Spleen (tissue), 7 donors: Measurements from ENCODE around the gene HECTD1.

Source experiments
- POLR2A ChIP-seq, 3 donors: fragments of 450-650 bp; IDR thresholded peaks; one replicate each; pipeline ENCODE4 v1.5.1; 2017; ENCODE audit warnings: antibody characterized with exemption in 3 of 3, mild to moderate bottlenecking in 1 of 3
- POLR2AphosphoS5 ChIP-seq, 3 donors: sonication (generic); formaldehyde crosslinking; IDR thresholded peaks; one replicate each; pipeline ENCODE4 v1.5.1; 2017; ENCODE audit warnings: antibody characterized with exemption in 3 of 3
- TF ChIP-seq, protein P1 (sequence below), 11 experiments: fragments of 200-600 bp in 7 of 11; fragments of 450-650 bp in 4 of 11; sonication (generic) in 4 of 11; IDR thresholded peaks in 8 of 11; conservative IDR thresholded peaks in 3 of 11; 1 replicate in 7 of 11; 2 replicates in 4 of 11; pipeline versions ENCODE4 v1.4.0 to v1.8.0; 2016 to 2021; ENCODE audit warnings: antibody characterized with exemption in 11 of 11, inconsistent platforms in 4 of 11, mild to moderate bottlenecking in 1 of 11
- donor health status: DM: no; HTN: no; CAD: no; lungs with moderate emphysema.
- donor health status: DM: no; HTN: no; CAD: no.
- donor health status: DM: no; HTN: no; CAD: no.

DNA sequence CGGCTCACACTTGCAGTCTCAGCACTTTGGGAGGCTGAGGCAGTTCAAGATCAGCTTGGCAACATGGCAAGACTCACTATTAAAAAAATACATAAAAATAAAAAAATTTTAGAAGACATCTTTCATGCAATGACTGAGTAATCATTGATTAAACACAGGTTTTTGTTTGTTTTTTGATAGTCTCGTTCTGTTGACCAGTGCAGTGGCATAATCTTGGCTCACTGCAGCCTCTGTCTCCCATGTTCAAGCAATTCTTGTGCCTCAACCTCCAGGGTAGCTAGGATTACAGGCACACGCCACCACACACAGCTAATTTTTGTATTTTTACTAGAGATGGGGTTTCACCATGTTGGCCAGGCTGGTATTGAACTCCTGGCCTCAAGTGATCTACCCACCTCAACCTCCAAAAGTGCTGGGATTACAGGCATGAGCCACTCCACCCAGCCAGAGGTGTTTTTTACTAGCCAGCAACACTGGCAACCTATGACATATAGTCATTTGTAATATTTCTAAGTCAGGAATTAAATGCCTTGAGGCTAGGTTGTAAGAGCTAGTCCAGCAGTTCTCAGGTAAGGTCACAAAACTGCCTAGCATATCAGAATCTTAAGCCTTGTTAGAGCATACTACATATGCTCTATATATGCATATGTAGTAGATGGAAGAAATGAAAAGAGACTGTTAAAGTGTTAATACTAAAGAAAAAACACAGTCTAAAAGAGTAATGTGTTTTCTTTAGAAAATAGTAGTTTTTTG lies 27.1 kb downstream of the HECTD1 start:
- no peak for TF ChIP-seq POLR2A (IDR thresholded peaks at IDR 0.05)
- TF ChIP-seq, protein P1, sequence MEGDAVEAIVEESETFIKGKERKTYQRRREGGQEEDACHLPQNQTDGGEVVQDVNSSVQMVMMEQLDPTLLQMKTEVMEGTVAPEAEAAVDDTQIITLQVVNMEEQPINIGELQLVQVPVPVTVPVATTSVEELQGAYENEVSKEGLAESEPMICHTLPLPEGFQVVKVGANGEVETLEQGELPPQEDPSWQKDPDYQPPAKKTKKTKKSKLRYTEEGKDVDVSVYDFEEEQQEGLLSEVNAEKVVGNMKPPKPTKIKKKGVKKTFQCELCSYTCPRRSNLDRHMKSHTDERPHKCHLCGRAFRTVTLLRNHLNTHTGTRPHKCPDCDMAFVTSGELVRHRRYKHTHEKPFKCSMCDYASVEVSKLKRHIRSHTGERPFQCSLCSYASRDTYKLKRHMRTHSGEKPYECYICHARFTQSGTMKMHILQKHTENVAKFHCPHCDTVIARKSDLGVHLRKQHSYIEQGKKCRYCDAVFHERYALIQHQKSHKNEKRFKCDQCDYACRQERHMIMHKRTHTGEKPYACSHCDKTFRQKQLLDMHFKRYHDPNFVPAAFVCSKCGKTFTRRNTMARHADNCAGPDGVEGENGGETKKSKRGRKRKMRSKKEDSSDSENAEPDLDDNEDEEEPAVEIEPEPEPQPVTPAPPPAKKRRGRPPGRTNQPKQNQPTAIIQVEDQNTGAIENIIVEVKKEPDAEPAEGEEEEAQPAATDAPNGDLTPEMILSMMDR (IDR thresholded peaks at IDR 0.05 in 8 of 11, conservative IDR thresholded peaks at IDR 0.05 in 3 of 11) = no peak
- no peak for TF ChIP-seq POLR2AphosphoS5 (IDR thresholded peaks at IDR 0.05)
